Measurements from ENCODE around the gene ZYX. TPM values are rescaled to one million over a fixed set of nuclear protein-coding genes. Genes with fewer than 3 reads are reported as not detected.
A peak's percentile ranks its signal among the peaks of the same experiment; 100 is the strongest.

Gene ZYX
- total RNA-seq, 1 donor from 2014 or later: 231 TPM

GRCh38 chr7:143363016-143363937 is 17.9 kb upstream of the ZYX start:
- Histone ChIP-seq H3K36me3 (no peaks in the 10 kb centered on the region), H3K27ac (no peak overlapping the region), H3K9me3 (no peaks in the 10 kb centered on the region), H3K4me1 (peaks cover 14% of the 10 kb centered on the region), H3K27me3 (ENCODE audit: low read depth) (peaks cover 42% of the 10 kb centered on the region), H3K4me3 (peak overlapping the region; percentile 60)
- no peak for TF ChIP-seq CTCF (IDR thresholded peaks at IDR 0.05)
- intact Hi-C loops (cut with DNase I): no loop called here
- DNase-seq (no peak), ATAC-seq (no peak)

- DNase-seq (no peak), ATAC-seq (no peak)
- no peak for TF ChIP-seq CTCF (IDR thresholded peaks at IDR 0.05)
- H3K9me3 ChIP-seq: no peaks in the 10 kb centered on the region
- H3K36me3 ChIP-seq: no peaks in the 10 kb centered on the region
- H3K27me3 ChIP-seq (ENCODE audit: low read depth): peaks cover 21% of the 10 kb centered on the region
- intact Hi-C loops (cut with DNase I): no loop called here
- peaks cover 2% of the 10 kb centered on the region for H3K4me1 ChIP-seq
- no peak overlapping the region for H3K4me3 ChIP-seq
- no peak overlapping the region for H3K27ac ChIP-seq
Observed at GRCh38 chr7:143367972-143368371, 13.2 kb upstream of the ZYX start.

DNA sequence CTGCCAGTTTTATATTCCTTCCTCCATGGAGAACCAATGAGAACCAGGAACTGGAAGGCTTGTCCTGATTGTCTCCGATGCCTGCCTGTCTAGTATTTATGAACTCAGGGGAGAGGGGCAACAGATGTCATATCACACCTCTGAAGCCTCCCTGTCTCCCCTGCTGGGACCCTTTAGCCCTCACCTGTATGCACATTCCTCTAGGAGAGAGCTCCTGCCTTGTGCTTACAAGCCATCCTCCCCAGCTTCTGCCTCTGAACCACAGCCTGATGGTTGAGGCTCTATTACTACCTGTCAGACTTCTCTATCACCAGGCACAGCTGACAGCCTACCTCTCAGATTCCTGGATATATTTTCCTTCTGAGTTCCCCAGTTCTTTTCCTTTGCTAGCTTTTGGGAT is 12.8 kb upstream of the ZYX start:
- H3K9me3 ChIP-seq: no peaks in the 10 kb centered on the region
- peaks cover 17% of the 10 kb centered on the region for H3K27me3 ChIP-seq (ENCODE audit: low read depth)
- ATAC-seq (no peak), DNase-seq (no peak)
- no peak for TF ChIP-seq CTCF (IDR thresholded peaks at IDR 0.05)
- H3K36me3 ChIP-seq: no peaks in the 10 kb centered on the region
- intact Hi-C loops (cut with DNase I): no loop called here
- H3K4me1 ChIP-seq: no peaks in the 10 kb centered on the region
- no peak overlapping the region for H3K4me3 ChIP-seq
- H3K27ac ChIP-seq: no peak overlapping the region

DNA sequence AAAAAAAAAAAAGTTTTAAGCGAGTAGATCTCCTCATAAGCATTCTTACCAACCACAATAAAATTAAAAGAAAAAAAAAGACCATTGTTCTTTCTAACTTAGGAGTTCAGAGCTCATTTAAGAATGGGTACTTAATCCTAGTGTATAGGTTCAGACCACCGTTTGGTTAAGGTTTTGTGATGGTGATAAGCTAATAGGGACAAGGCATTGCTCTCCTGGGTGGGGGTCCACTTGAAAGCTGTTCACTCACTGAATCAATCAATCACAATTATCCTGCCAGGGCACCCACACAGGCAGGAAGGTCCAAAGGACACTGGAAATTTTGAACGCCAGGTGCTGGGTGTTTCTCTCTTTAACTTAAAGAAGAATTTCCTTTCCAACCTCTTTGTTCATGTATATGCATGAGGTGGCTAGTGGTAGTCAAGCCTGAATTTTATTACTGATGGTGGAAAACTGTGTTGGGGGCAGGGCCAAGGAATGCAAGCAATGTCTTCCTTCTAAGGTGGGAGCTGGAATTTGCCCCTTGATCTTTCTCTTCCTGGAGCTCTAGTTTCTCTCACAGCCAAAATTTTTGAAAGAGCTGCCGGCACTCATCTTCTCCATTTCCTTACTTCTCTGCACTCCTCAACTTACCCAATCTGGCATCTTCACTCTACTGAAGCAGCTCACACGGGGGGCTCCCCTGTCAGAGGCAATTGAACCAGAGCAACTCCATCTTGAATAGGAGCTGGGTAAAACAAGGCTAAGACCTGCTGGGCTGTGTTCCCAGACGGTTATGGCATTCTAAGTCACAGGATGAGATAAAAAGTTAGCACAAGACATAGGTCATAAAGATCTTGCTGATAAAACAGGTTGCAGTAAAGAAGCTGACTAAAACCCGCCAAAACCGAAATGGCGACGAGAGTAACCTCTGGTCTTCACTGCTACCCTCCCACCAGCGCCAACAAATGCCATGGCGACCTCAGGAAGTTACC is 11.2 kb upstream of the ZYX start:
- Histone ChIP-seq H3K27me3 (ENCODE audit: low read depth) (peaks cover 6% of the 10 kb centered on the region), H3K9me3 (no peaks in the 10 kb centered on the region), H3K4me1 (peaks cover 8% of the 10 kb centered on the region), H3K4me3 (no peak overlapping the region), H3K27ac (no peak overlapping the region), H3K36me3 (no peaks in the 10 kb centered on the region)
- intact Hi-C loops (cut with DNase I): no loop called here
- ATAC-seq (no peak), DNase-seq (no peak)
- TF ChIP-seq CTCF (IDR thresholded peaks at IDR 0.05): no peak

DNA sequence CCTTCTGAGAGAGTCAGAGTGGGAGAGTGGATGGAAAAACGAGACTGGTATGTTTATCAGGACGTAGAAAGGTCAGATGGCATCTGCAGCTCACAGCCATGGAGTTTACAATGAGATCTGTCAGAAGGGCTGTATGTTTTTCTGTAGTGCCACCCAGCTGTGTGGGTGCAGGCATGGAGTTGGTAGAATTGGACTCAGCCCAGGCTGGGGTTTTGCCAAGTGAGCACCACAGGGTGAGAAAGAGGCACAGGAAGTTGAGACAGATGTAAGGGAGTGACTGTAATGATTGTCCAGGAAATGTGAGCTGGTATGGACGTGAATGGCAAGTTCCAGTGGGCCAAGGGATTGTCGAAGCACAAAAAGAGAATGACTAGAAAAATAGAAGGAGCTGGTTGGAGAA is 9.1 kb upstream of the ZYX start:
- Histone ChIP-seq H3K36me3 (no peaks in the 10 kb centered on the region), H3K4me1 (peaks cover 25% of the 10 kb centered on the region), H3K4me3 (no peak overlapping the region), H3K9me3 (no peaks in the 10 kb centered on the region), H3K27me3 (ENCODE audit: low read depth) (no peaks in the 10 kb centered on the region), H3K27ac (no peak overlapping the region)
- no peak for TF ChIP-seq CTCF (IDR thresholded peaks at IDR 0.05)
- peak; percentile 59 to 64 for ATAC-seq
- peak; percentile 73 for DNase-seq
- intact Hi-C loops (cut with DNase I): no loop called here
